ENCODE data around the gene PRND. TPM values are rescaled to one million over a fixed set of nuclear protein-coding genes. Genes with fewer than 3 reads are reported as not detected.

Gene PRND
- total RNA-seq, 2 donors from 2014 or later, result 0.27 TPM; not detected in 1

DNA sequence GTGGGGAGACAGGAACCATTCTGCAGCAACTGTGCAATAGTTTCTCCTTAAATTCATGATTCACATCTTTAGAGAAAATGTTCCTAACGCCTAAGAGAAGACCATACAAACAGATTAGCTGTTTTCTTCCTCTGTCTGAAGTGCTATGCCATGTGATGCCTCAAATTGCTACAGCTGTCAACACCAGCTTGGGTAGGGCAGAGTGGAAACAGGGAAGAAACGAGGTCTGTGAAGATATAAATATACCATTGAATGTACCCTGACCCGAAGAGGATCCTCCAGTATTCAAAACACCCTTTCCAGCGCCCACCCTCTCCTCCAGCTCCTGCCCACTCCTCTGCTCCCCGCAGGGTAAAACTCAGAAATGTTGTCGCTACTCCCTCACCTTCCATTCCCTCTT lies 40.3 kb upstream of the PRND start:
- intact Hi-C loops (cut with DNase I), result no loop called here

GRCh38 chr20:4681991-4682401 lies 39.7 kb upstream of the PRND start:
- no peak overlapping the region for H3K9ac ChIP-seq (ENCODE audit: low read depth in 2 of 2, low read length in 2 of 2)
- intact Hi-C loops (cut with DNase I), result no loop called here
- H3K36me3 ChIP-seq, result no peaks in the 10 kb centered on the region
- H3K27me3 ChIP-seq, result peaks cover 5% of the 10 kb centered on the region
- no peaks in the 10 kb centered on the region for H3K9me3 ChIP-seq
- no peak for DNase-seq
- H3K4me1 ChIP-seq, result no peaks in the 10 kb centered on the region
- no peak overlapping the region for H3K27ac ChIP-seq
- TF ChIP-seq CTCF (IDR thresholded peaks at IDR 0.05), result no peak
- no peak overlapping the region for H3K4me3 ChIP-seq

More for the DNA sequence above, 40.3 kb upstream of the PRND start:
- H3K4me1 ChIP-seq, result no peaks in the 10 kb centered on the region
- TF ChIP-seq CTCF (IDR thresholded peaks at IDR 0.05), result no peak
- no peak for DNase-seq
- H3K4me3 ChIP-seq, result no peak overlapping the region
- H3K9ac ChIP-seq (ENCODE audit: low read depth in 2 of 2, low read length in 2 of 2), result no peak overlapping the region
- peaks cover 5% of the 10 kb centered on the region for H3K27me3 ChIP-seq
- H3K27ac ChIP-seq, result no peak overlapping the region
- no peaks in the 10 kb centered on the region for H3K36me3 ChIP-seq
- H3K9me3 ChIP-seq, result no peaks in the 10 kb centered on the region

GRCh38 chr20:4682682-4683081 lies 39.0 kb upstream of the PRND start:
- Histone ChIP-seq H3K9ac (ENCODE audit: low read depth in 2 of 2, low read length in 2 of 2) (no peak overlapping the region), H3K27ac (no peak overlapping the region), H3K27me3 (peaks cover 5% of the 10 kb centered on the region), H3K4me3 (no peak overlapping the region), H3K9me3 (no peaks in the 10 kb centered on the region), H3K36me3 (no peaks in the 10 kb centered on the region), H3K4me1 (no peaks in the 10 kb centered on the region)
- intact Hi-C loops (cut with DNase I), result no loop called here
- DNase-seq, result no peak
- TF ChIP-seq CTCF (IDR thresholded peaks at IDR 0.05), result no peak

- H3K9me3 ChIP-seq, result no peaks in the 10 kb centered on the region
- peaks cover 5% of the 10 kb centered on the region for H3K27me3 ChIP-seq
- H3K27ac ChIP-seq, result no peak overlapping the region
- no peak for DNase-seq
- intact Hi-C loops (cut with DNase I), result no loop called here
- H3K4me1 ChIP-seq, result no peaks in the 10 kb centered on the region
- TF ChIP-seq CTCF (IDR thresholded peaks at IDR 0.05), result no peak
- H3K9ac ChIP-seq (ENCODE audit: low read depth in 2 of 2, low read length in 2 of 2), result no peak overlapping the region
- no peak overlapping the region for H3K4me3 ChIP-seq
- no peaks in the 10 kb centered on the region for H3K36me3 ChIP-seq
Observed at GRCh38 chr20:4683261-4683660, 38.4 kb upstream of the PRND start.

GRCh38 chr20:4684837-4685413 lies 36.8 kb upstream of the PRND start:
- intact Hi-C loops (cut with DNase I), result no loop called here
- H3K9ac ChIP-seq (ENCODE audit: low read depth in 2 of 2, low read length in 2 of 2), result no peak overlapping the region
- H3K9me3 ChIP-seq, result no peaks in the 10 kb centered on the region
- H3K4me1 ChIP-seq, result no peaks in the 10 kb centered on the region
- peak overlapping the region; percentile 91 for H3K27ac ChIP-seq
- no peak overlapping the region for H3K4me3 ChIP-seq
- TF ChIP-seq CTCF (IDR thresholded peaks at IDR 0.05), result no peak
- no peaks in the 10 kb centered on the region for H3K27me3 ChIP-seq
- no peaks in the 10 kb centered on the region for H3K36me3 ChIP-seq
- DNase-seq, result no peak

Data from colonic mucosa (tissue), 4 donors.